Coronary artery (tissue), 2 donors: ENCODE results near the gene TEAD1.

Experiments used
- DNase-seq: peaks from one replicate; pipeline ENCODE4 v3.0.0-alpha.2; 2017; ENCODE audit warnings: low spot score
- H3K27ac ChIP-seq, 2 donors: fragments of 200-600 bp; sonication (generic); one replicate each; pipeline ENCODE4 v1.5.1; 2016 to 2019
- H3K4me3 ChIP-seq: fragments of 200-600 bp; sonication (generic); 2 replicates; pipeline ENCODE4 v1.5.1; 2016; ENCODE audit warnings: mild to moderate bottlenecking, moderate library complexity
- CTCF ChIP-seq: fragments of 200-600 bp; sonication (generic); IDR thresholded peaks from one replicate; pipeline ENCODE4 v1.5.1; 2019; ENCODE audit warnings: antibody characterized with exemption

Gene TEAD1

GRCh38 chr11:12862696-12863469 lies 188.7 kb downstream of the TEAD1 start:
- no peak for DNase-seq
- peak overlapping the region; percentile 34 to 41 for H3K27ac ChIP-seq
- TF ChIP-seq CTCF = no peak

GRCh38 chr11:12863605-12864121 lies 189.4 kb downstream of the TEAD1 start:
- peak overlapping the region; percentile 26 to 34 for H3K27ac ChIP-seq
- TF ChIP-seq CTCF = no peak
- H3K4me3 ChIP-seq = peak overlapping the region; percentile 63
- no peak for DNase-seq

More at GRCh38 chr11:12862696-12863469, 188.7 kb downstream of the TEAD1 start:
- peak overlapping the region; percentile 63 for H3K4me3 ChIP-seq

GRCh38 chr11:12864316-12865156 lies 190.3 kb downstream of the TEAD1 start:
- no peak overlapping the region for H3K4me3 ChIP-seq
- H3K27ac ChIP-seq = no peak overlapping the region
- TF ChIP-seq CTCF = no peak
- no peak for DNase-seq

- H3K4me3 ChIP-seq = no peak overlapping the region
- no peak for DNase-seq
- no peak overlapping the region for H3K27ac ChIP-seq
- no peak for TF ChIP-seq CTCF
These were observed 191.8 kb downstream of the TEAD1 start for GRCh38 chr11:12865863-12866595.

GRCh38 chr11:12867531-12867930 lies 193.3 kb downstream of the TEAD1 start:
- no peak overlapping the region for H3K4me3 ChIP-seq
- DNase-seq = no peak
- no peak for TF ChIP-seq CTCF
- H3K27ac ChIP-seq = no peak overlapping the region

GRCh38 chr11:12868315-12869073 lies 194.3 kb downstream of the TEAD1 start:
- no peak for TF ChIP-seq CTCF
- Histone ChIP-seq H3K4me3 (no peak overlapping the region), H3K27ac (no peak overlapping the region)
- DNase-seq = no peak
